Stimulated activated CD8-positive, alpha-beta memory T cell treated with anti-CD3 and anti-CD28 coated beads, Interleukin-7, amount 100 ng/mL, for 48 hours (primary cell): ENCODE measurements around the gene DAAM1.

Experiments used
- DNase-seq, 2 donors: peaks; one replicate each; pipeline ENCODE4 v3.0.0-alpha.2; 2020; ENCODE audit warnings: low read depth in 1 of 2; ENCODE audit errors: extremely low read depth in 1 of 2

DAAM1 gene

DNA sequence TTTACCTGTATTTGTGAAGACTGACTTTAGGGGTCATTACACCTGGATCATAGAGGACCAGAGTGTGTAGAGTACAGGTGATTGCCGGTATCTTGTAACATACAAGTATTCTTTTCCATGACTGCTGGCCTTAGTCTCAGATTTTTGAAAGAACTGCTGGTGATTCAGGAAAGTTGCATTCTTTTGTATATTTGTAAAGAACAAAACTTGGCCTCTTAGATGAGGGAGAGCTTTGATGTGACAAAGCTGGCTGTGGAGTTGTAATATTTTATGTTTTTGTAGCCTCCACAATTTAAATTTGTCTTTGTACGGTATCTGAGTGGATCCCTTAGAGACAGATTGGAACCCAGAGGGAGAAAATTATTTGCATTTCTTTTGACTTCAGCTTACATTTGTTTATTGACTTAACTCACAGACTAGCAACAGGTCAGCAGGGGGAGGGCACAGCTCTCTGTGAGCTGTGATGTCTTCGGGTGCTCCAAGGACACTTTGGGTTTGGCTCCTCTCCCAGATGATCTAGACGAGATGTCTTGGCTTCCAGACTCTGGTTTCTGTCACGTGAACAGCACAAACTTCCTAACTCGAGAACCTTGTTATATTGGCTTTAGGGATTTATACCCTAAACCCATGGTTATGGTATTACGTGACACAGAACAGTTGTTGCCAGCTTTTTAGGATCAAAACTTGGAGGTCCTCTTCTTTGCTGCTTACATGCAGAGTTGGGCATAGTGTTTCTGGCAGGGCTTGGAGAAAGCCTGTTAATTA lies 65.9 kb downstream of the DAAM1 start:
- no peak for DNase-seq

- DNase-seq, result no peak
These were observed 66.6 kb downstream of the DAAM1 start for GRCh38 chr14:59254911-59255545.

GRCh38 chr14:59256331-59256730 lies 67.9 kb downstream of the DAAM1 start:
- DNase-seq, result no peak

GRCh38 chr14:59261334-59261733 lies 72.9 kb downstream of the DAAM1 start:
- DNase-seq, result no peak

GRCh38 chr14:59262717-59263454 lies 74.4 kb downstream of the DAAM1 start:
- no peak for DNase-seq

DNA sequence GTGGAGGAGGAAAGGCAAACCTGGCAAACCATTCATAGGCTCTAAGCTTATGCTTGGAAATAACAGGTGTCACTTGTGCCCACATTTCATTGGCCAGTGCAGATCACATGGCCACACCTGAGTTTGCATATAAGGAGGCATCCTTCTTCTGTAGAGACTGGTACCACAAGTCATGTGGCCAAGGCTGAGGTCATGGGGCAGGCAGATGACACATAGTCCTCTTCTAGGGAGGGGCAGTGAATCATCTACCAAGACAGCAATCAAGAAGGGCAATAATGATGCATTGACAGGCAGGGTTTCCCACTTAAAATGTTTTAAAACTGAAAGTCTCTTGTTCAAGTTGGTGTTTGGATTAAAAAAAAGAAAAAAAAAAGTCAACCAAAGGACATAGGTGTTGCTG lies 77.3 kb downstream of the DAAM1 start:
- peak in 1 of 2 donors; percentile 50 for DNase-seq

GRCh38 chr14:59267046-59267445 lies 78.6 kb downstream of the DAAM1 start:
- DNase-seq, result no peak

DNA sequence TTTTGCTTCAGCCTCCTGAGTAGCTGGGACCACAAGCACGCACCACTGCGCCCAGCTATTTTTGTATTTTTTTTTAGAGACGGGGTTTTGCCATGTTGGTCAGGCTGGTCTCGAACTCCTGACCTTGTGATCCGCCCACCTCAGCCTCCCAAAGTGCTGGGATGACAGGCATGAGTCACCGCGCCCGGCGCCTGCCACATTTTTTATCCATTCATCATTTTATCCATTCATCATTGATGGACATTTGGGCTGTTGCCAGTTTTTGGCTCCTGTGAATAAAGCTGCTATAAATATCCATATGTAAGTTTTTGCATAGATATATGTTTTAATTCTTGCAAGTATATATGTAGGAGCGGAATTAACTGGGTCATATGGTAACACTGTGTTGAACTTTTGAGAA lies 79.5 kb downstream of the DAAM1 start:
- no peak for DNase-seq

DNA sequence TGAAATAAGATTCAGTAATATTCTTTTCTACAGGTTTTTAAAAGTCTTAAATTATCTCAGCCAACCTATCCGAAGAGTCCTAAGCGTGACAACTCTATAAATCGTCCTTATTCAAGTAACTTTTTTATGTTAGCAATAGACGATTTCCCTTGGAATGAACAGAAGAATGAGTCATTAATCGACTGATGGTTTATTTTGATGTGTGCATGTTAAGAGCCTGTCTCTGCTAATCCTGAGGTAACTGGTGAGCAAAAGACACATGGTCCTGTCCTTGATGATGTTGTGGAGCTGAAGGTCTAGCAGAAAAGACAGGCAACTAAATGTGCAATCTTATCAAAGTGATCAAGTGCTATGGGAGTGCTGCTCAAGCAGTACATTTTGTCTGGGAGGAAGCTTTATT lies 80.4 kb downstream of the DAAM1 start:
- no peak for DNase-seq

- no peak for DNase-seq
These were observed 81.0 kb downstream of the DAAM1 start for GRCh38 chr14:59269466-59269865.

DNA sequence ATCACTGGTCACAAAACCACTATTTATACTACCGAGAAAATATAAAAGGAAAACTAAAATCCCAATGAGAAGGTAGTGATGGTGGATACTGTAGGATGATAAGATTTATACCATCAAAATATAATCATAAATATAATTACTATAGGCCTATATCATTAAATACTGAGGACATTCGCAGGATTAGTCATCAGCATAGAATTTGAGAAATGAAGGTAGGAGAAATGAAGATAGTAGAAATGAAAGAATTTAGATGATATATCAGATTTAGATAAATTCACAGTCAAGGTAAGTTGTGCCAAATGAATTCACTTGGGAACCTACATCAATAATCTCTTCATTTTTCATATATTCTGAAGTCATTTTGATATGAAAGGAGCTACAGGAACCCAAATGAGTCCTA lies 82.8 kb downstream of the DAAM1 start:
- no peak for DNase-seq

GRCh38 chr14:59271734-59272133 lies 83.3 kb downstream of the DAAM1 start:
- no peak for DNase-seq

- DNase-seq, result no peak
These were observed 84.2 kb downstream of the DAAM1 start for GRCh38 chr14:59272633-59273032.

DNA sequence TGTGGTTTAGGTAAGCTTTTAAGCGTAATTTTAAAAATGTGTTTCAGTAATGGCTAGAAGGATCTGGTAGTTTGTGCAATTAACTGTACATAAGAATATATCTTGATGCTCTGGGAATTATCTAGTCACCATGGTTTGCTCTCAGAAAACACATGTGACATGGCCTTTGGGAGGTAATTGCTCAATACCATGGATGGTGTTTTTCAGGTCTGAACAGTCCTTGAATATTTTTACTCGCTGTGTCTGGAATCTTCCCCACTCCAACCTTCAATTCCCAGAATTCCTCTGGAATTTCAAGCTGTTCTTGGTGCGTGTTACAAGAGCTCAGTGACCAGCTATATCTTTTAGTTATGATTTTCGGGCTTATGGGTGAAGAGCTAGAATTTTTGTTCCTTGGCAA lies 85.3 kb downstream of the DAAM1 start:
- DNase-seq, result no peak

DNA sequence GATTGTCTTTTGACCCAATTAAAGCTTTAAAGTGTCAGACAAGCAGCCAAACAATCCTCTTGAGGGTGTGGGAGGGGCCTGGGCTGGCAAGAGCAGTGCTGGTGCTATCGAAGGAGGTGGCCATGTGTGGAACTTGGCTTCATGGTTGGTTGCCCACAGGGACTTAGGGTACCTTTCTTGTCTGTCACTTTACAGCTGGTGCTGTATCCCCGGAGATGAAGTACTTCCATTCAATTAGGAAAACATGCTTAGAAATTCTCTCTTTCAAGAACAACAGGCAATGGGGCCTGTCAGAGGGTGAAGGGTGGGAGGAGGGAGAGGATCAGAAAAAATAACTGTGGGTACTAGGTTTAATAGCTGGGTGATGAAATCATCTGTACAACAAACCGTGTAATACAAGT lies 86.5 kb downstream of the DAAM1 start:
- DNase-seq, result no peak

- no peak for DNase-seq
These were observed 87.2 kb downstream of the DAAM1 start for GRCh38 chr14:59275668-59276067.

- DNase-seq, result no peak
These were observed 87.8 kb downstream of the DAAM1 start for GRCh38 chr14:59276235-59276634.

- no peak for DNase-seq
These were observed 89.2 kb downstream of the DAAM1 start for GRCh38 chr14:59277659-59278058.

DNA sequence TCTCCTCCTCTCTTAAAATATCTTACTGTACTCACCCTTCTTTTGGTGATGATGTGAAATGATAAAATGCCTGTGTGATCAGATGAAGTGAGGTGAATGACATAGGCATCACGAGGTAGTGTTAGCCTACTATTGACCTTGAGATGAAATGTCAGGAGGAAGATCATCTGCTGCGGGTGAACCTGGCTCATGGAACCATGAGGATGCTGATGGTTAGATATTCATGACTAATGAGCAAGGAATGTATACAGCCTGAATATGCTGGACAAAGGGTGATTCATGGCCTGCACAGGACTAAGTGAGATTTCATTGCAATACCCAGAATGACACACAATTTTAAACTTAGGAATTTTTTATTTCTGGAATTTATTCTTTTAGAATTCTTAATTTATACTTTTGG lies 89.6 kb downstream of the DAAM1 start:
- no peak for DNase-seq

DNA sequence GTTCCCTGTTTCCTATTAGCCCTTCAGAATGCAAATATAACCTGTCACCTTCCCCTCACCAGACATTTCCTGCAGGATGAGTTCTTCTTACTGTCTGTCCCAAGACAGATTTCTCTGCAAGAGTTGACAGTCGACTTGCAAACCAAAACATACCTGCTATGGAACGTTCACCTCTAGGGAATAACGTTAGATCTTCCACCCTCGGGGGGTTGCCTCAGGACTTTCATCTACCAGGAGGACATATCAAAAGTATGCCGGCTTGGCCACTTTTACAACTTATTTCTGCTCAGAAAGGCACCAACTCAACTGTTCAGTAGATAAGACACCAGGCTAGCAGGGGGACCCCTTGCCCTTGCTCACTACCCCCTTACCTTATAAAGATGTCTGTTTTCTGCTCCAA lies 92.5 kb downstream of the DAAM1 start:
- DNase-seq, result no peak

DNA sequence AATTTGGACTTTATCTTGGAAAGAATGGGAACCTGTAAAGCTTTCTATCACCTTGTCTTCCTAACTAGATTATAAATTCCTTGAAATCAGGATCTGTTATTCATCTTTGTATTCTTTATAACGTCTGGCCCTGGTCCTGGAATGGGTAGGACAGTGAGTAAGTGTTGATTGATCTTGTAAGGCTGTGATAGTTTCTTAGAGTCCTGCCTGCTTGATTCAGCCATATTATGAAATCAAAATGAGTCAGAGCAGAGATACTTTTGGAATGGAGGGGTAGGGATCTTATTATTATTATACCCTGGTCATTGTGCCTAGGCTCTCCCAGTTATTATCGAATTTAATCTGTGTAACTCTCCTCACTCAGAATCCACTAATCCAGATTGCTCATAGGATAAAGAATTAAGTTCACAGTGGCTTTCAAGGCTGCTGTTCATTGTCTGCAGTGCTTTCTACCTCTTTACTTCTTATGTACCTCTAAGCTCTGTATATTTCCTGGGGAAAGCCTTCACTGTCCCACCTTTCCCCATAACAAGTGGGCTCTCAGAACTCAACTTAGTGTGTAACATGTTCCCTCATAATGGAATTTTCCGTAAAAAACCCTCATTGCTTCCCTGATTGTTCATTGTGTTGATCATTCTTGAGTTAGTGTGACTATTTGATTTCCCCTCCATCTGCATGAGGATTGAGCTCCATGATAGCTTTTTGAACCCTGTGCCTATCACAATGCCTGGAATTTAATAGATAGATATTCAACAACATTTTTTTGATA lies 93.3 kb downstream of the DAAM1 start:
- no peak for DNase-seq
